Mucosa of gallbladder (tissue), 1 donor: ENCODE measurements around the gene GPR52. TPM values are rescaled to one million over a fixed set of nuclear protein-coding genes. Genes with fewer than 3 reads are reported as not detected.

Experiments
- DNase-seq: peaks from one replicate; pipeline ENCODE4 v3.0.0-alpha.2; 2020; ENCODE audit warnings: low spot score
- total RNA-seq: library from RNA; stranded (reverse); gene quantifications from one replicate; pipeline ENCODE4 v1.2.1, GENCODE V29; 2021
- donor health status: DM: no; HTN: no; CAD: no.

The GPR52 gene
- total RNA-seq, 1 donor from 2014 or later: 1.3 TPM

DNA sequence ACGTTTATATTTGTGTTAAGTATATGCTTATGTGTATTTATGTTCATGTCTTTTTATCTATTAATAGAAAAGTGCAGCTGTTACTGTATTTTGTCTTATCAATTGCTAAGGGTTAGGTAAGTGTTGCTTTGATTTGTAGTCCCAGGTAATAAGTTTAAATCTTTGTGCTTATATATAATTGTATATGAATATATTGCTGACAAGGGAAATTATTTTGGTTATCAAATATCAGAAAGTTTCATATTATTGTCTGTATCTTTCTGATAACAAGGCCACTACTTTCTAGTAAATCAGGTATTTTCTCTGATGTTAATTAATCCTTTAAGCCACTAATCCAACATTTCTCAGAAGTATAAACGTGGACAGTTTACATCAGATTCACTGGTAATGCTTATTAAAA lies 21.3 kb downstream of the GPR52 start:
- no peak for DNase-seq

DNA sequence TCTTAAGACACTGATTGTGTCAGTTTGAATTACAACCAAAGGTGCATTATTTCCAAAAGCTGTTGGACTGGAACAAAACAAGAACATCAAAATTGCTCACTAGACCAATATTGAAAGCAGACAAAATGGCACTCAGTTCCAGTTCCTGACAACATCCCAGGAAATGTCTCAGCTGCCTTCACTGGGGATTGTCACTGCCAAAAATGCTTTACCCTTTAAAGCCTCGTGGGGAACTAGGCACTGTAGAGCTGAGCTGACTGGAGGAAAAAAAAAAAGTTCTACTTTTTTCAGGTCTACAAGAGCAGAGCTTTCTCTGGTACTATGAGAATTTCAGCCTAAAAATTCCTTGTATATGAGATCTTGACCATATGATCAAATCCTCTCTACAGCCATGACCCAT lies 21.9 kb downstream of the GPR52 start:
- no peak for DNase-seq

GRCh38 chr1:174479281-174479680 lies 31.5 kb downstream of the GPR52 start:
- DNase-seq: no peak

DNA sequence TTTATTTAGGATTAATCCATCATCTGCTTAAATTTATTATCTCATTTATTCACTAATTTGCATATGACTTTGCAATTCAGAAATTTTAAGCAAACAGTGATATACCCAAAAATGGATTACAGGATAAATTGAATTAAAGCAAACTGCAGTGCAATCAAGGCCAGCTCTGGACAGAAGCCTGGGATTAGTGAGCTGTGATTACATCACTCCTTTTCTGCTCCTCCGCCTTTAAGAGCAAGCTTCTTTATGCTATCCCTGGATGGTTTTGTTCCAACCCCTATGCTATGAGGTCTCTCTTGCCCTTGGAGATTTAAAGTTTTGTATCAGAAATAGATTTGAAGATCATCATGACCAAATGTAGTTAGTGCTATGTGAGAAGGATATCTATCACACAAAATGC lies 32.6 kb downstream of the GPR52 start:
- DNase-seq: no peak

- no peak for DNase-seq
These were observed 43.8 kb downstream of the GPR52 start for GRCh38 chr1:174491606-174492005.

GRCh38 chr1:174497478-174497877 lies 49.7 kb downstream of the GPR52 start:
- no peak for DNase-seq
